ENCODE data around the gene ASCL3.
"Not testable (repeated sequence)": the region's sequence is repeated elsewhere in the genome, so short reads cannot be mapped to it uniquely, and the experiment has no call there.

The ASCL3 gene

DNA sequence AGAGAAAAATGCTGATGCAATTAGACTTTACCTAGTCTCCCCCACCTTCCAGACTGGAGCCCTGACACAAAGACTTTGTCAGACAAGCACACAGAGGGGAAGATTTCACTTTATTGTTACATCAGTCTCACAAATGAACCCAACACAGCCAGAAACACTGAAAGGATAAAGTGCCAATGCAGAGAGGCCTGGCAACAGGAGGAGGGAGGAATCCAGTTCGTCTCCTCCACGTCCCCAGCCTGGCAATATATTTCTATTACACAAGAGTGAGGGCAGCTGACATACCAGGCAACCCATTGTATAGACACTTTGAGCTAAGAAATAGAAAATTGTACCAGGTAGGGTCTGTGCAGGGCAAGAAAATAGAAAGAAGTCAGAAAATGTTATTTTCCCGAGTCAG lies 37.7 kb upstream of the ASCL3 start:
- H3K4me3 ChIP-seq (replicated peaks; ENCODE audit: low read depth, low read length): no peak overlapping the region
- no peak for DNase-seq (ENCODE audit: extremely low read depth, low read depth)
- TF ChIP-seq, protein P1, sequence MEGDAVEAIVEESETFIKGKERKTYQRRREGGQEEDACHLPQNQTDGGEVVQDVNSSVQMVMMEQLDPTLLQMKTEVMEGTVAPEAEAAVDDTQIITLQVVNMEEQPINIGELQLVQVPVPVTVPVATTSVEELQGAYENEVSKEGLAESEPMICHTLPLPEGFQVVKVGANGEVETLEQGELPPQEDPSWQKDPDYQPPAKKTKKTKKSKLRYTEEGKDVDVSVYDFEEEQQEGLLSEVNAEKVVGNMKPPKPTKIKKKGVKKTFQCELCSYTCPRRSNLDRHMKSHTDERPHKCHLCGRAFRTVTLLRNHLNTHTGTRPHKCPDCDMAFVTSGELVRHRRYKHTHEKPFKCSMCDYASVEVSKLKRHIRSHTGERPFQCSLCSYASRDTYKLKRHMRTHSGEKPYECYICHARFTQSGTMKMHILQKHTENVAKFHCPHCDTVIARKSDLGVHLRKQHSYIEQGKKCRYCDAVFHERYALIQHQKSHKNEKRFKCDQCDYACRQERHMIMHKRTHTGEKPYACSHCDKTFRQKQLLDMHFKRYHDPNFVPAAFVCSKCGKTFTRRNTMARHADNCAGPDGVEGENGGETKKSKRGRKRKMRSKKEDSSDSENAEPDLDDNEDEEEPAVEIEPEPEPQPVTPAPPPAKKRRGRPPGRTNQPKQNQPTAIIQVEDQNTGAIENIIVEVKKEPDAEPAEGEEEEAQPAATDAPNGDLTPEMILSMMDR (IDR thresholded peaks at IDR 0.05; ENCODE audit: low read depth, low read length, missing control alignments): no peak

DNA sequence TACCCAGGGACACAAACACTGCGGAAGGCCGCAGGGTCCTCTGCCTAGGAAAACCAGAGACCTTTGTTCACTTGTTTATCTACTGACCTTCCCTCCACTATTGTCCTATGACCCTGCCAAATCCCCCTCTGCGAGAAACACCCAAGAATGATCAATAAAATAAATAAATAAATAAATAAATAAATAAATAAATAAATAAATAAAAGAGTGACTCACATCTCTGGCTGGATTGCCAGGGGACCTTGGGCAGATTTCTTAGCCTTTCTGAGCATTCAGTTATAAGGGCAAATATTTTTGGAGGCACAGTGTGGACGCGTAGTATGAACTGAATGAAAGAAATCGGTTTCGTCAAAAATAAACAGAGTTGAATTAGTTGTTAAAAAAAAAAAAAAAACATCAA lies 36.5 kb upstream of the ASCL3 start:
- not testable (repeated sequence) for H3K4me3 ChIP-seq (replicated peaks; ENCODE audit: low read depth, low read length); DNase-seq (ENCODE audit: extremely low read depth, low read depth)

DNA sequence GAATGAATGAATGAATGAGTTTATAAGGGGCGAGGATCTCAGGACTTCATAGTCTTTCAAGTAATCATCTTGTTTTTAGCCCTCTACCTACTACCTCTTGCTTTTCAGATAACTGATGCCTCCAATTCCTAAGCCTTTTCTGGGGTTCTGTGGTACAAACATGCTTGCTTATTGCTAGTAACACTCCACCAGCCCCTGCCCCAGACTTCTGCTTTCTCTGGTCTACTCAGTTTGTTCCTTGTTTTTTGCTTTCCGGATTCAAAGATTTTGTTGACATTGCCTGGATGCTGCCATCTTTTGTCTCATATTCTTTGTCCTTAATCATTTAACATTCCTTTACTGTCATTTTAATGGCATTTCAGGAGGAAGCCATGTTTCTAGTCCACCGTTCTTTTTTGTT lies 30.3 kb upstream of the ASCL3 start:
- DNase-seq (ENCODE audit: extremely low read depth, low read depth): no peak

DNA sequence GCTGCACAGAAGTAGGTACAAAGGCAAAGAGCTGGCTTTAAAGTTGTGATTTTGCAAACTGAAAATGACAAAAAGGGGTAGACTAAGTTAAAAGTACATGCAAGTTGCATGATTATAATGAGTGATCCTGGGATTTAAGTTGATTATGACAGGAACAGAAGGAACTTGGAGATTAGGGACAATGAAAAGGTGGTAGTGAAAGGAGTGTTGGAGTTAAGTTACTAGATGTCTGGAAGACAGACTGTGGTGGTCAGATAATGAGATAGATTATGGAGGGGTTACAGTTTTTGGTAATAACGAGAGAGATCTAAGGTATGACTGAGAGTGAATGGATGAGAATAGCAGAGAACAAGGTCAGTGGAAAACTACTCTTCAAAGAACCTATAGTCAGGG lies 29.1 kb upstream of the ASCL3 start:
- TF ChIP-seq, protein P1 (IDR thresholded peaks at IDR 0.05; ENCODE audit: low read depth, low read length, missing control alignments): no peak
- DNase-seq (ENCODE audit: extremely low read depth, low read depth): no peak
- H3K4me3 ChIP-seq (replicated peaks; ENCODE audit: low read depth, low read length): no peak overlapping the region

More for the DNA sequence above, 30.3 kb upstream of the ASCL3 start:
- TF ChIP-seq, protein P1 (IDR thresholded peaks at IDR 0.05; ENCODE audit: low read depth, low read length, missing control alignments): no peak
- no peak overlapping the region for H3K4me3 ChIP-seq (replicated peaks; ENCODE audit: low read depth, low read length)

DNA sequence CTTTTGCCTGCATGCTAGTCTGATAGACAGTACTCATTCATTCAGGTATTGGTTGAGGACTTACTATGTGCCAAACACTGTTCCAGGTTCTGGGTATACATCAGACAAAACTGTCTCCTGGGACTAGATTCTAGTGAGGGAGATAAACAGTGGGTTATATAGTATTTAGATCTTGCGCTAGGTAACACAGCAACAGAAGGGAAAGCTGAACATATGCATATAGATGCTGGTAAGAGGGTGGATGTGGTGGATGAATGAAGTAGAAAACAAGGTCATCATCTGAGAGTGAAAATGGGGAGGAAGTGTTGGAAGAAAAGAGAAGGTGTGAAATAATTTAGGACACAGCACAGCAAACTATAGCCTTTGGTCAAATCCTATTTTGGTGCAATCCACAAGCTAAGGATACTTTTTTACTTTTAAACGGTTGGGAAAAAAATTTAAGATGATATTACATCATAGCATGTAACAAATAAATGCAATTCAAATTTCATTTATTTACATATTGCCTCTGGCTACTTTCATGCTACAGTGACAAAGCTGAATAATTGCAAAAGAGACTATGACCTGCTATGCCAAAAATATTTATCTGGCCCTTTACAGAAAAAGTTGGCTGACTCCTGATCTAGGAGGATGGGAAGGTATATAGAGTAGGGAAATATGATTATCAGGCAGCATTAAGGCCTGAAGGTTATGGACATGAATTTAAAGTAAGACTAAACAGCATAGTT lies 28.5 kb upstream of the ASCL3 start:
- H3K4me3 ChIP-seq (replicated peaks; ENCODE audit: low read depth, low read length): no peak overlapping the region
- no peak for DNase-seq (ENCODE audit: extremely low read depth, low read depth)
- TF ChIP-seq, protein P1 (IDR thresholded peaks at IDR 0.05; ENCODE audit: low read depth, low read length, missing control alignments): no peak

DNA sequence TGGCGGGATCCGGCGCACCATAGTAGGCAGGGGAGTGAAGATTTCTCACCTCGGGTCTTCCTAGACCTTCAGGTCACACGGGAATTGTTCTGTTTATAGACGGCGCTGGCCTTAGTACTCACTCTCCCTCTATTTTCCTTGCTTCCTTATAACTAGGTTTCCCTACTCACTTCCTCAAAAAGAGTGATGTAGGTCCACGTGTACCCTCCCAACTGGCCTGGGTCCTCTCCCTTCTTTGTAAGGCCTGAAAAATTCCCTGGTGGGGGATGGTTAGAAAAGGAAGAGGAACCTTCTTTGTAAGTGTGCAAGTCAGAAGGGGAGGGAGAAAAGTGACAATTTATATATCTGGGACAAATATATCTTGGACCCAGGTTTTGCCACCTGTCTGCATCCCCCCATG lies 24.4 kb upstream of the ASCL3 start:
- H3K4me3 ChIP-seq (replicated peaks; ENCODE audit: low read depth, low read length): no peak overlapping the region
- DNase-seq (ENCODE audit: extremely low read depth, low read depth): no peak
- TF ChIP-seq, protein P1 (IDR thresholded peaks at IDR 0.05; ENCODE audit: low read depth, low read length, missing control alignments): no peak

DNA sequence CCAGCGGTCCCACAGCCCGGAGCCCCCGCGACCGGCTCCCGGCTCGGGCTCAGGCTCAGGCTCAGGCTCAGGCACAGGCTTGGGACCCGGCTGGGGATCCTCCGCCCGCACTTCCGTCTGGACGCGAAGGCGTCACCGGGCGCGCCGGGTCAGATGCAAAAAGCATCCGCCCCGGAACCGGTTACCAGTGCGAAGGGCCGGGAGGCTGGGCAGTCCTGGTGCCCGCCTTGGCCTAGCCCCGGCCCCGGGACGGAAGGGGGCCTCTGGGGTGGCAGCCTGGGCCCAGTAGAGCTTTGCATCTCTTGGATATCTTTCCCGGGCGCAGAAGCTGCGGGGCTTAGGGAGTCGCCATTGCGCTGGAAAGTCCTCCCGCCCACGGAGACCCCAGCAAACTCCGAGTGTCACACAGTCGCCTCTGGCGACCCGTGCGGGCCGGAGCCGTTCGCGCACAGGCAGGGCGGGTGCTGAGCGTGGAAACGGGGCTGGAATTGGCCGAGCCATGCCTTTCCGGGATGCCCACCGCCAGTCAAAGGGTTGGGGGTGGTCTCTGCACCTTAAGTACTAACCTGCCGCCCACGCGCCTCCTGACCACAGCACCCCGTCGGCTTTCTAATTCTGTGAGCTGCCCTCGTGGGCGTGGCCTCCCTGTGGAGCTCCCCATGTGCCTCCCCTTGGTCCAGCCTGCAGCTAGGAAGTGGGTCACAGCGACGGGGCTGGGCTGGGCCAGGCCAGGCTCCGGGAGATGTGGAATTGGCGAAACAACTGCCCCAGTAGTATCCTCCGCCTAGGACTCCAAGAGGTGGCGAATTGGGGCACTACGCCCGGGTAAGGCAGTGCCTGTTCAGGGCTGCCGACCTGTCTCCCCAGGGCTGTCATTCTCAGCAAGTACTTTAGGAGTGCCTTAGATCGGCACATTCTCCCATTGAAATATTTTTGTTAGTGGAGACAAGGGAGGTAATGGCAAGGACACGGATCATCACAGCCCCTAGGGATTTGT lies 21.8 kb upstream of the ASCL3 start, which contains the start of gene TMEM9B:
TMEM9B (minus strand) TSS at position 119 of the 997 bp plus-strand sequence. CDS start 129 bp downstream, outside the sequence.
- TF ChIP-seq, protein P1 (IDR thresholded peaks at IDR 0.05; ENCODE audit: low read depth, low read length, missing control alignments): no peak
- H3K4me3 ChIP-seq (replicated peaks; ENCODE audit: low read depth, low read length): peak within 1 kb of the TSS; percentile 83
- peak; percentile 60 for DNase-seq (ENCODE audit: extremely low read depth, low read depth)

Measured in HFF-Myc (cell line).